Activated naive CD8-positive, alpha-beta T cell treated with anti-CD3 and anti-CD28 coated beads, Interleukin-2, amount 10 ng/mL, durations not matched to agents 7 days and 5 days (primary cell): ENCODE results near the gene DNAJA2. TPM values are rescaled to one million over a fixed set of nuclear protein-coding genes. Genes with fewer than 3 reads are reported as not detected.
"Not testable (repeated sequence)": the region's sequence is repeated elsewhere in the genome, so short reads cannot be mapped to it uniquely, and the experiment has no call there.

Experiments
- ATAC-seq: fragments of 150-1000 bp; cut with Tn5 transposase; one replicate; pipeline ENCODE4 v1.10.0; 2021; ENCODE audit warnings: low read depth, moderate library complexity
- POLR2A ChIA-PET: fragments of 350-600 bp; sonication (Branson Sonifier 250); formaldehyde crosslinking; loops from one replicate; lab custom pipeline; 2021; ENCODE audit warnings: antibody characterized with exemption; lab: Charles Lee
- DNase-seq: peaks from one replicate; pipeline ENCODE4 v3.0.0; 2021
- H3K27ac Mint-ChIP-seq: one replicate; pipeline ENCODE4 v1.8.0; 2022; ENCODE audit warnings: mild to moderate bottlenecking, mixed read lengths
- H3K27me3 Mint-ChIP-seq: one replicate; pipeline ENCODE4 v1.8.0; 2022; ENCODE audit warnings: mild to moderate bottlenecking, moderate library complexity, mixed read lengths
- H3K36me3 Mint-ChIP-seq: one replicate; pipeline ENCODE4 v1.8.0; 2021; ENCODE audit warnings: mild to moderate bottlenecking, mixed read lengths
- H3K4me1 Mint-ChIP-seq: one replicate; pipeline ENCODE4 v1.8.0; 2021; ENCODE audit warnings: mixed read lengths
- H3K4me3 Mint-ChIP-seq: one replicate; pipeline ENCODE4 v1.8.0; 2022; ENCODE audit warnings: mild to moderate bottlenecking, moderate library complexity, mixed read lengths
- H3K9me3 Mint-ChIP-seq: one replicate; pipeline ENCODE4 v1.8.0; 2021; ENCODE audit warnings: mixed read lengths
- total RNA-seq, 2 experiments: library from RNA; stranded (reverse); gene quantifications; one replicate each; pipeline ENCODE4 v1.2.3, GENCODE V29; 2021

Gene DNAJA2
- 10 to 100 TPM; 60.0 to 62.3 TPM for total RNA-seq

DNA sequence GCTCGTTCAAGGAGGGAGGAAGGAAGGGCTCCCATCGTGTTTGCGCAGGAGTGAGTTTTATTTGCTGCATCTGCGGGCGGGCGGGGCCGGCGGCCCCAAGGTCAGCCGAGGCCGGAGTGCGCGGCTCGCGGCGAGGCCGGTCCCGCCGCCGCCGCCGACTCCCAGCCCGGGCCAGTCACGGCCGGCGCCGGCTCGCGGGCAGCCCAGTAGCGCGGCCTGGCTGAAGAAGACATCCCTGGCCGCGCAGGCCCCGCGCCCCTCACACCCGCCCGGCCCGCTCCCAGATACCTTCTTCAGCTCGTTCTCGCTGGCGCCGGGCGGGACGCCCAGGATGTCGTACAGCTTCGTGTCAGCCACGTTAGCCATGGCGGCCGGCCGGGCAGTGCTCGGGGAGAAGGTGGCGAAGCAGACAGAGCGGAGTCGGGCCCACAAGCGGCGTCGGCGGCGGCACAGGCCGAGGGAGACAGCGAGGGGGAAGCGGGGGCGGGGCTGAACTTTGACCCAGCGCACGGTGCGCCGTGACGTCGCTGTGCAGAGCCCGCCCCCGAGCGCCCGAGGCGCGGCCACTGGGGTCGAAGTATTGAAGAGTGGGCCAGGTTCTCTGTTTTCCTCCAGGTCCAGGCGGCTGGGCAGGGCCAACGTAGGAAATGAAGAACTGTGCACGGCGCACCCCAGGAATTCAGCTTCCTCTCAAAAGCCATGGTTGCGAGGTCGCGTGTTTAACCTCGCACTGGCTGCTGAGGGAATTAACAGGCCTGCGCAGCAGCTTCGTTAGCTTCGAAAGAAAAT lies at the start of gene DNAJA2:
TSS of gene DNAJA2 (minus strand) at position 468 of the 789 bp plus-strand sequence. CDS start at position 366, 102 bp downstream.
- no peaks in the 10 kb centered on the region for H3K27me3 Mint-ChIP-seq
- peaks cover 34% of the 10 kb centered on the region for H3K4me1 Mint-ChIP-seq
- POLR2A ChIA-PET, result interaction anchor here (0.7 to 3.0 kb wide), 17 partner anchors 10 to 1412 kb away, joined by 3 to 15 read pairs (median 4); partner anchors contain the start of genes C16orf87, GPT2, ITFG1 and ORC6
- H3K4me3 Mint-ChIP-seq, result peak within 1 kb of the TSS; percentile 100
- no peaks in the 10 kb centered on the region for H3K9me3 Mint-ChIP-seq
- DNase-seq, result peak; percentile 96
- ATAC-seq, result peak; percentile 90
- peak within 1 kb of the TSS; percentile 99 for H3K27ac Mint-ChIP-seq
- peaks cover 15% of the 10 kb centered on the region for H3K36me3 Mint-ChIP-seq

- no peak for ATAC-seq
- H3K27ac Mint-ChIP-seq, result no peak overlapping the region
- POLR2A ChIA-PET, result interaction anchor here (0.6 to 1.6 kb wide), 2 partner anchors 47 to 1145 kb away, joined by 3 to 5 read pairs; no protein-coding TSS in a partner anchor
These were observed 46.1 kb upstream of the DNAJA2 start for GRCh38 chr16:47019568-47019967.

DNA sequence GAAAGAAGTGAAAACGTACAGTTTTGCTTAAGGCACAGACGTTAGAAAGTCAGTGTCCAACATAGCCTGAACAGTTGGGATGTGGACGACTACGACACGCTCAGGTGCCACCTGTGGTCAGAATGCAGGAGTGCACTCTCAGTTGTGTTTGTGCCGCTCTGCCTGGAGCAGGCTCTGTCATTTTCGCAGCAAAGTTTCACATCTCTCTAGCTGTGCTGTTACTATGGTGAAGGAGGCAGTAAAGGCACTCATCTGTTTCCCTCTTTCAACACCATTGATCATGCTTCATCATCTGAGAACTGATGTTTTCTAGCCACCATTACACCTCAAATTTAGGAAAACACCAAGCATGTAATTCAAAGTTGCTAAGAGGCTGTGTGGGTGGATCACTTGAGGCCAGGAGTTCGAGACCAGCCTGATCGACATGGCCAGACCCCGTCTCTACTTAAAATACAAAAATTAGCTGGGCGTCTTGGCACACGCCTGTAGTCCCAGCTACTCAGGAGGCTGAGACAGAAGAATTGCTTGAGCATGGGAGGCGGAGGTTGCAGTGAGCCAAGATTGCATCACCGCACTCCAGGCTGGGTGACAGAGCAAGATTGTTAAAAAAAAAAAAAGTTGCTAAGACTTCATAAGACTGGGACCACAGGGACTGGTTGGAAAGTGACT lies 44.9 kb upstream of the DNAJA2 start:
- Mint-ChIP-seq H3K36me3 (no peaks in the 10 kb centered on the region), H3K27me3 (no peaks in the 10 kb centered on the region), H3K9me3 (no peaks in the 10 kb centered on the region), H3K27ac (no peak overlapping the region), H3K4me1 (peaks cover 17% of the 10 kb centered on the region), H3K4me3 (no peak overlapping the region)
- POLR2A ChIA-PET, result interaction anchor here (1.6 kb wide), 1 partner anchor 46 kb away, joined by 5 read pairs; no protein-coding TSS in a partner anchor
- DNase-seq, result no peak
- ATAC-seq, result peak; percentile 80

More at GRCh38 chr16:47019568-47019967, 46.1 kb upstream of the DNAJA2 start:
- Mint-ChIP-seq H3K9me3 (no peaks in the 10 kb centered on the region), H3K4me1 (peaks cover 17% of the 10 kb centered on the region), H3K4me3 (no peak overlapping the region), H3K27me3 (no peaks in the 10 kb centered on the region), H3K36me3 (no peaks in the 10 kb centered on the region)
- DNase-seq, result no peak

GRCh38 chr16:47017636-47018035 lies 44.2 kb upstream of the DNAJA2 start:
- H3K36me3 Mint-ChIP-seq, result no peaks in the 10 kb centered on the region
- POLR2A ChIA-PET, result no interaction called here
- ATAC-seq, result no peak
- H3K27me3 Mint-ChIP-seq, result peaks cover 4% of the 10 kb centered on the region
- no peak overlapping the region for H3K4me3 Mint-ChIP-seq
- no peak for DNase-seq
- H3K27ac Mint-ChIP-seq, result no peak overlapping the region
- peaks cover 17% of the 10 kb centered on the region for H3K4me1 Mint-ChIP-seq
- H3K9me3 Mint-ChIP-seq, result peaks cover under 1% of the 10 kb centered on the region

DNA sequence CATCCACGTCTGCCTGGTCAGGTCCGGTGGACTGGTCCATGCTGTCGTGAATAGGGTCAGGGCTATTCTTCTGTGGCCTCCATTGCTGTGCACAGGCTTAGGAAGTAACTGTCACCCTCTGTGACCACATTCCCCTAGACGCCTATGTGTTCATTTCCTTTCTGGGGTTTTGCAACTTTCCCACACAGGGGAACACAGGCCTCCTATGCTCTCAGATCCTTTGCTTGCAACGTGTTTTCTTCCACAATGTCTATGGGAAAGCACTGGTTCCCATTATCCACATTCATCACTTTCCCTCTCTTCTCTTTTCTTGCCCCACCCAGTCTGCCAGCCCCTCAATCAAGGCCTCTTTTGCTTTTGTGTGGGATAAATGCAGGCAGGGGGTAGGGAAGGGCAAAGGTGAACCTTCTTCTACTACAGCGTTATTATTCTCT lies 43.2 kb upstream of the DNAJA2 start:
- Mint-ChIP-seq H3K9me3 (peaks cover 3% of the 10 kb centered on the region), H3K36me3 (no peaks in the 10 kb centered on the region), H3K4me1 (peaks cover 17% of the 10 kb centered on the region), H3K27me3 (peaks cover 4% of the 10 kb centered on the region), H3K4me3 (peak overlapping the region; percentile 68), H3K27ac (peak overlapping the region; percentile 44)
- POLR2A ChIA-PET, result no interaction called here
- ATAC-seq (peak; percentile 90), DNase-seq (peak; percentile 34)

- Mint-ChIP-seq H3K4me3 (no peak overlapping the region), H3K27ac (no peak overlapping the region), H3K27me3 (peaks cover 4% of the 10 kb centered on the region), H3K9me3 (peaks cover 5% of the 10 kb centered on the region), H3K4me1 (peaks cover 17% of the 10 kb centered on the region), H3K36me3 (no peaks in the 10 kb centered on the region)
- POLR2A ChIA-PET, result no interaction called here
- no peak for ATAC-seq
- DNase-seq, result no peak
These were observed 40.4 kb upstream of the DNAJA2 start for GRCh38 chr16:47013910-47014309.

DNA sequence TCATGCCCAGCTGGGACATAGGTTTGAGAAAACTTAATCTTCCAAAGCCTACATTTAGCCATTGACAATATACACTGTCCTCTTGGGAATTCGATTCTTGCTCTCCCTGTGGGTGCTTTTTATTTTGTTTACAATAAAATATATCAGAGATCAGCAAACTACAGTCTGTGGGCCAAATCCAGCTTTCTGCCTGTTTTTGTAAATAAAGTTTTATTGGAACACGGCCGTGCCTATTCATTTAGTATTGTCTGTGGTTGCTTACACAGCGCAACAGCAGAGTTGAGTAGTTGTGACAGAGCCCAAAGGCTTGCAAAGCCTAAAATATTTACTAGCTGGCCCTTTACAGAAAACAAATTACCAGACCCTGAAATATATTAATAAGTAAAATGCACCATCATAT lies 39.7 kb upstream of the DNAJA2 start:
- H3K4me3 Mint-ChIP-seq, result no peak overlapping the region
- POLR2A ChIA-PET, result no interaction called here
- DNase-seq (no peak), ATAC-seq (no peak)
- H3K27me3 Mint-ChIP-seq, result peaks cover 4% of the 10 kb centered on the region
- peaks cover 5% of the 10 kb centered on the region for H3K9me3 Mint-ChIP-seq
- no peaks in the 10 kb centered on the region for H3K36me3 Mint-ChIP-seq
- peaks cover 20% of the 10 kb centered on the region for H3K4me1 Mint-ChIP-seq
- no peak overlapping the region for H3K27ac Mint-ChIP-seq

DNA sequence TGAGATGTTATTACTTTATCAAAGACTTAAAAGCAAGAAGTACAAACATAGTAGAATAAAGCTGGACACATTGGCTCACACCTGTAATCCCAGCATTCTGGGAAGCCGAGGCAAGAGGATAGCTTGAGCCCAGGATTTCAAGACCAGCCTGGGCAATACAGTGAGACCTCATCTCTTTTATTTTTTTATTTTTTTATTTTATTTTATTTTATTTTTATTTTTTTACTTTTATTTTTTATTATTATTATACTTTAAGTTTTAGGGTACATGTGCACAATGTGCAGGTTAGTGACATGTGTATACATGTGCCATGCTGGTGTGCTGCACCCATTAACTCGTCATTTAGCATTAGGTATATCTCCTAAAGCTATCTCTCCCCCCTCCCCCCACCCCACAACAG lies 37.3 kb upstream of the DNAJA2 start:
- POLR2A ChIA-PET, H3K9me3 Mint-ChIP-seq, DNase-seq, ATAC-seq, H3K4me3 Mint-ChIP-seq, H3K27ac Mint-ChIP-seq, H3K27me3 Mint-ChIP-seq, H3K4me1 Mint-ChIP-seq, H3K36me3 Mint-ChIP-seq: not testable (repeated sequence)

GRCh38 chr16:47008612-47009011 lies 35.1 kb upstream of the DNAJA2 start:
- H3K36me3 Mint-ChIP-seq, result no peaks in the 10 kb centered on the region
- H3K4me3 Mint-ChIP-seq, result no peak overlapping the region
- POLR2A ChIA-PET, result no interaction called here
- H3K27me3 Mint-ChIP-seq, result peaks cover 4% of the 10 kb centered on the region
- H3K27ac Mint-ChIP-seq, result no peak overlapping the region
- peaks cover 5% of the 10 kb centered on the region for H3K9me3 Mint-ChIP-seq
- peaks cover 3% of the 10 kb centered on the region for H3K4me1 Mint-ChIP-seq
- no peak for ATAC-seq
- no peak for DNase-seq

GRCh38 chr16:47008174-47008573 lies 34.7 kb upstream of the DNAJA2 start:
- Mint-ChIP-seq H3K27me3 (peaks cover 4% of the 10 kb centered on the region), H3K36me3 (no peaks in the 10 kb centered on the region), H3K27ac (no peak overlapping the region), H3K4me3 (no peak overlapping the region), H3K4me1 (peaks cover 3% of the 10 kb centered on the region), H3K9me3 (peaks cover 5% of the 10 kb centered on the region)
- POLR2A ChIA-PET, result no interaction called here
- DNase-seq (no peak), ATAC-seq (no peak)

DNA sequence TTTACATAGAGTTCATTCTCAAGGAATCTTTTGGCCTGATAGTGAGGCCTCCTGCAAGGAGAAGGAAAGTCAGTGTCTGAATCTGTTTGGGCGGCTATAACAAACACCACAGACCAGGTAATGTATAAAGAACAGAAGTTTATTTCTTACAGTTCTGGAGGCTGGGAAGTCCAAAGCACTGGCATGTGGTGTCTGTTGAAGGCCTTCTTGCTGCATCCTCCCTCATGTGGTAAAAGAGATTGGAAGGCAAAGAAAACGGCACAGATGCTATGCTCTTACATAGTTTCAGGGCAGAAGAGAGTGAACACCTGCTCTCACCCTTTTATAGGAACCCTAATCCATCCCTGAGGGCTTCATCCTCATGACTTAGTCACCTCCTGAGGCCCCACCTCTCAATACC lies 31.2 kb upstream of the DNAJA2 start:
- Mint-ChIP-seq H3K27ac (no peak overlapping the region), H3K4me3 (no peak overlapping the region), H3K27me3 (peaks cover 3% of the 10 kb centered on the region), H3K4me1 (peaks cover 3% of the 10 kb centered on the region), H3K9me3 (no peaks in the 10 kb centered on the region), H3K36me3 (no peaks in the 10 kb centered on the region)
- DNase-seq, result no peak
- POLR2A ChIA-PET, result no interaction called here
- no peak for ATAC-seq

GRCh38 chr16:47000066-47000465 lies 26.6 kb upstream of the DNAJA2 start:
- H3K4me3 Mint-ChIP-seq, POLR2A ChIA-PET, H3K4me1 Mint-ChIP-seq, H3K9me3 Mint-ChIP-seq, H3K36me3 Mint-ChIP-seq, ATAC-seq, H3K27ac Mint-ChIP-seq, H3K27me3 Mint-ChIP-seq, DNase-seq: not testable (repeated sequence)

- POLR2A ChIA-PET, result interaction anchor here (0.7 kb wide), 1 partner anchor 125 kb away, joined by 3 read pairs; no protein-coding TSS in a partner anchor
- Mint-ChIP-seq H3K9me3 (peaks cover 3% of the 10 kb centered on the region), H3K4me1 (peaks cover 9% of the 10 kb centered on the region), H3K4me3 (no peak overlapping the region), H3K27me3 (peaks cover 5% of the 10 kb centered on the region), H3K27ac (no peak overlapping the region), H3K36me3 (no peaks in the 10 kb centered on the region)
- ATAC-seq (no peak), DNase-seq (no peak)
These were observed 24.4 kb upstream of the DNAJA2 start for GRCh38 chr16:46997844-46998243.
